GM19043 (cell line): ENCODE data around the gene IDUA.
A peak's percentile ranks its signal among the peaks of the same experiment; 100 is the strongest.
"Not testable (repeated sequence)": the region's sequence is repeated elsewhere in the genome, so short reads cannot be mapped to it uniquely, and the experiment has no call there.

Experiments used
- ATAC-seq: cut with Tn5 transposase; IDR thresholded peaks from one replicate; pipeline ENCODE4 v1.9.1; 2021; ENCODE audit warnings: low read depth; ENCODE audit not compliant: unreplicated experiment

Gene IDUA

DNA sequence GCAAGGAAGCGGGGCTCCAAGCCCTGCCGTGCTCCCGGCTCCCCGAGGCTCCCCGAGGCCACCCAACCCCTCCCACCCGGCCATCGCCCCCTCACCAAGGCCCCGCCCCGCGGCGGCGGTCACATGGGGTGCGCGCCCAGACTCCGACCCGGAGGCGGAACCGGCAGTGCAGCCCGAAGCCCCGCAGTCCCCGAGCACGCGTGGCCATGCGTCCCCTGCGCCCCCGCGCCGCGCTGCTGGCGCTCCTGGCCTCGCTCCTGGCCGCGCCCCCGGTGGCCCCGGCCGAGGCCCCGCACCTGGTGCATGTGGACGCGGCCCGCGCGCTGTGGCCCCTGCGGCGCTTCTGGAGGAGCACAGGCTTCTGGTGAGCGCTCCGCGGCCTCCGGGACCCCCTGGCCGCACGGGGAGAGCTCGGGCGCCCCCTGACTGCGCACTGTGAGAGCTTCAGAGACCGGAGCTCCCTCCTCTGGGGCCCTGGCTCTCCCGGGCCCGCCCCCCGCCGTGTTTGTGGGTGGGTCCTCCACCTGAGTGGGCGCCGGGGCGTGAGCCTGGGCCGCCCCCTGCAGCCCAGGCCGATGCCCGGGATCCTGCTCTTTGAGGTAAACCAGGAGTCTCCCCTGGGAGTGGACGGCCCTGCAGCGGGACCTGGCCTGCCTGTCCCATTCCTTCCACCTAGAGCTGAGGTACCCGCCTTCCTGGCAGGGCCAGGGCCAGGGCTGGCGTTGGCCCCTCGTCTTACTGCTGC is at the start of gene IDUA:
TSS of gene IDUA (plus strand) at position 166 of the 745 bp plus-strand sequence. CDS start at position 207, 41 bp downstream.
- ATAC-seq = peak; percentile 66

- not testable (repeated sequence) for ATAC-seq
Measured at GRCh38 chr4:939508-939907, 47.3 kb upstream of the IDUA start.

DNA sequence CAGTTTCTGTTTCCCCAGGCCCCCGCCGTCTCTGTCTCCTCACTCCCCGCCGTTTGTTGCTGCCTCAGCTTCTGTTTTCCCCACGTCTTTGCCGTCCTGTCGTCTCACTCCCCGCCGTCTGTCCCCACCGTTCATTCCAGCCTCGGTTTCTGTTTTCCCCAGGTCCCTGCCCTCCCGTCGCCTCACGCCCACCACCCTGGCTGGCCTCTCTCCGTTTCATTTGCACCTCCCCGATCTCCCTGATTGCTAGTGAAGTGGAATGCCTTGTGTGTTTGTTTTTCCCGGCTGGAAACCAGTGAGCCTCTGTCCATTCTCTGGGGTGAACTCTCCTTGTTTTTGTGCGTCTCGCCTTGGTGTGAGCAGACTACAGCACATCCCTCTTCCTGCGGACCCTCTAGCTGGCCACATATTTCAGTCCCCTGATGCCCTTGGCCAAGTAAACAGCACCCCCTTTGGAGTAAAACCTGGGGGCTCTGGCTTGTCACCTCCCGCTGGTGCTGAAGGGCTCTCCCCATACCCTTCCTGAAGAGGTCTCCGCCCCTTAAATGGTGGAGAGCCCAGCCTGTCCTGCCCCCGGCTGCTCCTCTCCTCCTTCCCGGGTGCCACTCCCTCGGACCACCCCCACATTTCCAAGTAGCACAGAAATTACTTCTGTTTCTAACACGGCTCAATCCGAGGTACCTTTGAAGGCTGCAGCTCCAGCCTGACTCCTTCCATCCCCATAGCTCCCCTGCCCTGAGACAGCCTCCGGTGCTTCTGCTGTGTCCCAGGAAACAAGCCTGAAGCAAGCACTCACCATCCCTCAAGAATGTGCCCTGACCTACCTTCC is 41.4 kb upstream of the IDUA start:
- no peak for ATAC-seq

- no peak for ATAC-seq
Measured at GRCh38 chr4:946103-946450, 40.8 kb upstream of the IDUA start.

DNA sequence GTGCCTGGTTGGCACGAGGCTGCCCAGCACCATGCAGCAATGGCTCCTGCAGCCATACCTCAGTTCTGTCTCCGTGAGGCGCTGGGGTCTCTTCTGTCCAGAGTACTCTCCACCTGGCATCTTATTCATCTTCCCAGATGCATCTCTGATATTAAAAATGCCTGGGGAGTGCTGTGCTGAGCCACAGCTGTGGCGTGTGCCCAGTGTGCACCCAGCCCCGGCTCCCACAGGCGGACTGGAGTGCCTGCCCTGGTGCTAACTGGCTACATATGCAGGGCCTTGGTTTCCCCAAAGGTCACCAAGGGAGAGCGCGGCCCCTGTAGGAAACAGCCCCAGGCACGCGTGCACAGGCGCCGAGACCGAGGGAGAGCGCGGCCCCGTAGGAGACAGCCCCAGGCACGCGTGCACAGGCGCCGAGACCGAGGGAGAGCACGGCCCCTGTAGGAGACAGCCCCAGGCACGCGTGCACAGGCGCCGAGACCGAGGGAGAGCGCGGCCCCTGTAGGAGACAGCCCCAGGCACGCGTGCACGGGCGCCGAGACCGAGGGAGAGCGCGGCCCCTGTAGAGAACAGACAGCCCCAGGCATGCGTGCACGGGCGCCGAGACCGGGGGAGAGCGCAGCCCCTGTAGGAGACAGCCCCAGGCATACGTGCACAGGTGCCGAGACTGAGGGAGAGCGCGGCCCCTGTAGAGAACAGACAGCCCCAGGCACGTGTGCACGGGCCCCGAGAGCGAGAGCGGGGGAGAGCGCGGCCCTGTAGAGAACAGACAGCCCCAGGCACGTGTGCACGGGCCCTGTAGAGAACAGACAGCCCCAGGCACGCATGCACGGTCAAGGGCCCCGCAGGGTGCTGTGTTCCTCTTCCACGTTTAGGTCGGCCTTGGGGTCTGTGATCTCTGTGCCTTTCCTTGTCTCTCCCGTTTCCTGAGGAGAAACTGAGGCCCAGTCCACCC is 40.0 kb upstream of the IDUA start:
- no peak for ATAC-seq

GRCh38 chr4:947491-947971 is 39.3 kb upstream of the IDUA start:
- no peak for ATAC-seq

- no peak for ATAC-seq
Measured at GRCh38 chr4:948101-948935, 38.5 kb upstream of the IDUA start.

GRCh38 chr4:948936-949300 is 37.9 kb upstream of the IDUA start:
- ATAC-seq = no peak

- no peak for ATAC-seq
Measured at GRCh38 chr4:949656-950055, 37.2 kb upstream of the IDUA start.

DNA sequence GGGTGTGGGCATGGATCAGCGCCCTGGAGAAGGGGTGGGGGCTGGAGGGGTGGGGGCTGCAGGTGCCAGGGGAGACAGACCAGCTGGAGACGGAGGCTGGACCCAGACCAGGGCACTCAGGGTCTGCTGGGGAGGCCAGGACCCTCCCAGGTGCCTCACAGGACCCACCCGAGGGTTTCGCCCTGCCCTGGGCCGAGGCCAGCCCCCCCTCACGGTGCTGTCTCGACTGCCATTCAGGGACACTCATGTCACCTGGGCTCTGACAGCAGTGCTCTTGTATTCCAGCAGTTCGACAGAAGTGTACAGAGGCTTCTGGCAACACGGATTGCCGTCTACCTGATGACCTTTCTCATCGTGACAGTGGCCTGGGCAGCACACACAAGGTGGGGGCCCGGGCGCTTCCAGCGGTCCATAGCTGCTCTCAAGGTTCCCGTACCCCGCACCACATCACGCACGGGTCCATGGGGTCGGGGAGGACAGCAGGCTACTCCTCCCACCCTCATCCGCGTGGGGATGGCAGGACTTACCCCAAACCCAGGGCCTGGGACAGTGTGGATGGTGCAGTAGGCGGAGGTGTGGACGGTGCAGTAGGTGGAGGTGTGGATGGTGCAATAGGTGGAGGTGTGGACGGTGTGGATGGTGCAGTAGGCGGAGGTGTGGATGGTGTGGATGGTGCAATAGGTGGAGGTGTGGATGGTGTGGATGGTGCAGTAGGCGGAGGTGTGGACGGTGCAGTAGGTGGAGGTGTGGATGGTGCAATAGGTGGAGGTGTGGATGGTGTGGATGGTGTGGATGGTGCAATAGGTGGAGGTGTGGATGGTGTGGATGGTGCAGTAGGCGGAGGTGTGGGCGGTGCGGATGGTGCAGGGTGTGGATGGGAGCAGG is 36.5 kb upstream of the IDUA start:
- no peak for ATAC-seq

- ATAC-seq = no peak
Measured at GRCh38 chr4:951186-951585, 35.7 kb upstream of the IDUA start.

- no peak for ATAC-seq
Measured at GRCh38 chr4:951594-952468, 35.0 kb upstream of the IDUA start.

DNA sequence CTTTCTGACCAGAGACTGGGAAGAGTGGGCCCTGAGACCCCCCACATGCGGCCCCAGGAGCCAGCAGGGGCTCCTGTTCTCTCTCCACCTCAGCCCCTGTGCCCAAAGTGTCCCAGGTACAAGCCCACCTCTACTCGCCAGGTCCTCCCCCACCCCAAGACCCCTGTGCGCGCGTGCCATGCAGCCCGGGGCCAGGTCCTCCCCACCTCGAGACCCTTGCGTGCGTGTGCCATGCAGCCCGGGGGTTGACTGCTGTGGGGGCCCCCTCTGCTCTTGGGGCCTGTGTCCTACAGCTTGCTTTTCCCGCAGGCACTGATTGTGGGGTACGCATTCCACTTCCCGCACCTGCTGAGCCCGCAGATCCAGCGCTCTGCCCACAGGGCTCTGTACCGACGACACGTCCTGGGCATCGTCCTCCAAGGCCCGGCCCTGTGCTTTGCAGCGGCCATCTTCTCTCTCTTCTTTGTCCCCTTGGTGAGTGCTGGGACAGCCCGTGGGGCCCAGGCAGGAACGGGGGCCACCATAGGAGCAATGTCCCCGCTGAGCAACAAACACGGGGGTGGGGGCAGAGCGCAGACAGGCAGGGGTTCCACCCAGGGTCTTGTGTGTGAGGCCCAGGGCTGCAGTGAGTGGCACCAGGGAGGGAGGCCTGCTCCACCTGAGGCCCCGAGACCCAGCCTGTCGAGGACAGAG is 33.8 kb upstream of the IDUA start:
- no peak for ATAC-seq

DNA sequence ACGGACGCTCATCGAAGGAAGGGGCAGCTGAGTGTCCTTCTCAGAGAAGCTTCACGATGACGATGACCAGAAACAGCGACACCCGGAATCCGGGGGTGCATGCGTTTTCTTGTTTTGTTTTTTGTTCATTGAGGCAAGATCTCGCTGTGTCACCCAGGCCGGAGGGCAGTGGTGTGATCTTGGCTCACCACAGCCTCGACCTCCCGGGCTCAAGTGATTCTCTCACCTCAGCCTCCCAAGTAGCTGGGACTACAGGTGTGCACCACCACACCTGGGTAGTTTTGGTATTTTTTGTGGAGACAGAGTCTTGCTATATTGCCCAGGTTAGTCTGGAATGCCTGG is 33.3 kb upstream of the IDUA start:
- ATAC-seq = no peak

DNA sequence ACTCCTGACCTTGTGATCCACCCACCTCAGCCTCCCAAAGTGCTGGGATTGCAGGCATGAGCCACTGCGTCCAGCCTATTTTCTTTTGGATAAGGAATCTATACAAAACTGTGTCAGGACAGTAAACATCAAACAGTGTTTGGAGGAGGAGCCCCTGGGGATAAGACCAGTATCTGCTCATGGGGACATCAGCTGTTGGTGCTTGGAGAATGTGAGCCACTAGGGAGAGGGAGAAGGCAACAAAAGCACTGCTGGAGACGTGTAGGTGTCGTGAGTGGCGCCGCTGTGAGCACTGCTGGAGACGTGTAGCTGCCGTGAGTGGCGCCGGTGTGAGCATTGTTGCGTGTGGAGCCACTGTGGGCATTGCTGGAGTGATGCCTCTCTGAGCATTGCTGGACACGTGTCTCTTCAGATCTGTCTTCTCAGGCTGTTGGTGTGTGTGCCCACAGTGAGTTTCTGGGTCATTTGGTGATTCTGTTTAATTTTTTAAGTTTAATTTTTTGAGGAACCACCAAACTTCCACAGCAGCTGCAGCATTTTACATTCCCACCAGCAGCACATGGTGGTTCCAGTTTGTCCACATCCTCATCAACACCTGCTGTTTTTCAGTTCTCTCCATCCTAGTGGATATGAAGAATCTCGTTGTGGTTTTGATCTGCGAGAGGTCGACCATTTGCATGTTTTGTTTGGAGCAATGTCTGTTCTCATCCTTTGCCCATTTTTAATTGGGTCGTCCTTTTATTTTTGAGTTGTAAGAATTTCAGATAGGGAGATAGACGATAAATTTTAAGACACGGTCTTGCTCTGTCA is 32.4 kb upstream of the IDUA start:
- no peak for ATAC-seq

DNA sequence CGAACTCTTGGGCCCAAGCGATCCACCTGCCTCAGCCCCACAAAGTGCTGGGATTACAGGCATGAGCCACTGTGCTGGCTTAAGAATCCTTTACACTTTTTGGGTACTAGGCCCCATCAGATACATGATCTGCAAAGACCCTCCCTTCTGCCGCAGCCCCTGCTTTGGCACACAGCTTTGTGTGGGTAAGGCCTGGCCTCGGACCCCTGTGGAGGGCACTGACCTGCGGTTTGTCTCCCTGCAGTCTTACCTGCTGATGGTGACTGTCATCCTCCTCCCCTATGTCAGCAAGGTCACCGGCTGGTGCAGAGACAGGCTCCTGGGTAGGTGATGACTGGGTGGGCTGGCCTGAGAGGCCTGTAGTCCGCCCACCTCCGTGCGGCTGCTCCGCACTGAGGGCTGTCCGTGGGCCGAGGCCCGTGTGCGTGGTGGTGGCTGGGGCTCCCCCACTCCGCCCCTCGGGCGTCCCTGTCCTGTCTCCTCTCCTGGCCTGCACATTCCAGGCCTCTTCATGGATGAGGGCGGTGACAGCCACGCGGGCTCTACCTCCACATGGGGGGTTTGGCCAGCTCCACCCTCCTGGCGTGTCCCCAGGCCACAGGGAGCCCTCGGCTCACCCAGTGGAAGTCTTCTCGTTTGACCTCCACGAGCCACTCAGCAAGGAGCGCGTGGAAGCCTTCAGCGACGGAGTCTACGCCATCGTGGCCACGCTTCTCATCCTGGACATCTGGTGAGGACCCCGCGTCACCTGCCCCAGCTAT is 31.5 kb upstream of the IDUA start:
- ATAC-seq = no peak
